Fibroblast of villous mesenchyme (primary cell): ENCODE data around the gene GLRA1. TPM values are rescaled to one million over a fixed set of nuclear protein-coding genes. Genes with fewer than 3 reads are reported as not detected.
"Not testable (repeated sequence)": the region's sequence is repeated elsewhere in the genome, so short reads cannot be mapped to it uniquely, and the experiment has no call there.

Experiments
- DNase-seq: peaks from one replicate; pipeline ENCODE4 v3.0.0-alpha.2; 2010; ENCODE audit warnings: low read depth
- H3K4me3 ChIP-seq: 2 replicates; pipeline ENCODE4 v1.5.1; 2011; ENCODE audit warnings: low read depth, mild to moderate bottlenecking, low read length
- CTCF ChIP-seq: IDR thresholded peaks from 2 replicates; pipeline ENCODE4 v1.5.1; 2012; ENCODE audit warnings: low read depth, mild to moderate bottlenecking, low read length; ENCODE audit not compliant: insufficient read depth
- total RNA-seq: library from RNA; depleted of rRNA; stranded (reverse); fragments of >200 nt; gene quantifications from 2 replicates; pipeline ENCODE4 v1.2.3, GENCODE V29; 2012

The GLRA1 gene
- total RNA-seq, 1 donor = not detected

GRCh38 chr5:151900891-151901290, 23.8 kb downstream of the GLRA1 start:
- DNase-seq = no peak
- no peak for TF ChIP-seq CTCF

GRCh38 chr5:151899399-151899798, 25.3 kb downstream of the GLRA1 start:
- TF ChIP-seq CTCF = no peak
- no peak for DNase-seq

More at GRCh38 chr5:151900891-151901290, 23.8 kb downstream of the GLRA1 start:
- no peak overlapping the region for H3K4me3 ChIP-seq

GRCh38 chr5:151897896-151898295, 26.8 kb downstream of the GLRA1 start:
- TF ChIP-seq CTCF = no peak
- no peak for DNase-seq
- H3K4me3 ChIP-seq = no peak overlapping the region

More at GRCh38 chr5:151899399-151899798, 25.3 kb downstream of the GLRA1 start:
- no peak overlapping the region for H3K4me3 ChIP-seq

DNA sequence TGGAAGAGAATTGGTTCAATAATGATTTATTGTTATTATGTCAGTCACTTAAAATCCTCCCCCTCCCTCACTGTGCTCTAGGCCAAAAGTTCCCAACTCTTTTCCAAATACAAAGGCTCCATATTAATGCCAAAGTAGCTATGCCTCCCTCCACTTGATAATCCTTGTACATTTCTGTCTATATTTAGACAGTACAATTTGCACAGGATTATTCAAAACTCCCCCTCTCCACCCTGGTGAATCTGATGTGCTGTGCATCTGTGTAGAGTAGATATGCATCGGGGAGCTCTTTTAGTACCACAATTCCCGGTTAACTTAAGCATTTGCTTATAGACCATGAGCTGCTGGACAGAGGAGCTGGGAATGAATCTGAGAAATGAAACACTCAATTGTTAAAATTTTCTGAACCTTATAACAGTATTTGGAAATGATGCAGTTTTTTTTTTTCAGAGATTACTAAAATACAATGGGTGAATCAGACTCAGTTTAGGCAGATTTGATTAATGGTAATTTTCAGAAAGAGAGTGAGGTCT, 27.6 kb downstream of the GLRA1 start:
- no peak overlapping the region for H3K4me3 ChIP-seq
- DNase-seq = no peak
- TF ChIP-seq CTCF = no peak

GRCh38 chr5:151896031-151896691, 28.5 kb downstream of the GLRA1 start:
- H3K4me3 ChIP-seq = no peak overlapping the region
- peak; percentile 30 for DNase-seq
- TF ChIP-seq CTCF = no peak

DNA sequence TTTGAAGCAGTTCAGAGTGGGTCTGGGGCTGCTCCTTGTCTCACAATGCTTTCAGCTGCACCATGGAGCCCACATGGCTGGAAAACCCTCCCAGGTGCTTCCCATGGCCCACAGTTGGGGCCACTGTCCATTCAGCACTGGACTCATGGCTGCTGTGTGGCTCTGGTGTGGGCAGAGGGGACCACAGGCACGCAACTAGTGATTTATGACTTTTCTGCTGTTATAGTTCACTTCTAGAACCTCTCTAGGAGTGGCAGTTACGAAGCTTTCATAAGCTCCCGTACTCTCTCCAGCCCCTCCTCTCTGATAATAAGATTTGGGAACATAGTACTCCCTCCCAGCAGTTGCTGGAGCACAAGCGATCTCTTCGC, 29.0 kb downstream of the GLRA1 start:
- peak; percentile 1 for DNase-seq
- H3K4me3 ChIP-seq = no peak overlapping the region
- no peak for TF ChIP-seq CTCF

- not testable (repeated sequence) for DNase-seq, H3K4me3 ChIP-seq
Measured at GRCh38 chr5:151893485-151893884, 31.2 kb downstream of the GLRA1 start.
